Measurements from ENCODE around the gene MYH6. TPM values are rescaled to one million over a fixed set of nuclear protein-coding genes. Genes with fewer than 3 reads are reported as not detected.

Gene MYH6
- total and polyA plus RNA-seq, 2 donors, result 0.26 TPM; not detected in 1

Small RNAs within 50 kb of the gene (small RNA-seq; reads per million reads assigned to genes)
- not detected for gene MIR208A
- 10.0 reads per million, percentile 94 among the genes with 10 or more reads in this experiment for gene MIR208B

Other genes with a start within 250 kb of the MYH6 start
- gene SLC7A8, start 224.6 kb downstream of the MYH6 start, total RNA-seq, result 8.4 TPM
- gene SLC7A8, start 224.6 kb downstream of the MYH6 start, polyA plus RNA-seq, result 35.5 TPM
- gene RNF212B, start 170.3 kb downstream of the MYH6 start, total RNA-seq, result not detected
- gene RNF212B, start 170.3 kb downstream of the MYH6 start, polyA plus RNA-seq, result 0.41 TPM
- gene HOMEZ, start 122.1 kb downstream of the MYH6 start, total RNA-seq, result 7.9 TPM
- 12.4 TPM for gene HOMEZ, start 122.1 kb downstream of the MYH6 start, polyA plus RNA-seq
- gene PPP1R3E, start 105.4 kb downstream of the MYH6 start, total RNA-seq, result 8.6 TPM
- gene PPP1R3E, start 105.4 kb downstream of the MYH6 start, polyA plus RNA-seq, result 9.8 TPM
- gene BCL2L2, start 101.4 kb downstream of the MYH6 start, total RNA-seq, result 19.2 TPM
- 118 TPM for gene BCL2L2, start 101.4 kb downstream of the MYH6 start, polyA plus RNA-seq
- 52.0 TPM for gene PABPN1, start 86.8 kb downstream of the MYH6 start, total RNA-seq
- gene PABPN1, start 86.8 kb downstream of the MYH6 start, polyA plus RNA-seq, result 84.0 TPM
- 30.5 TPM for gene SLC22A17, start 55.4 kb downstream of the MYH6 start, total RNA-seq
- 40.8 TPM for gene SLC22A17, start 55.4 kb downstream of the MYH6 start, polyA plus RNA-seq
- 15.0 TPM for gene EFS, start 43.1 kb downstream of the MYH6 start, total RNA-seq
- gene EFS, start 43.1 kb downstream of the MYH6 start, polyA plus RNA-seq, result 28.7 TPM
- not detected for gene IL25, start 35.5 kb downstream of the MYH6 start, total RNA-seq
- not detected for gene IL25, start 35.5 kb downstream of the MYH6 start, polyA plus RNA-seq
- gene CMTM5, start 31.2 kb downstream of the MYH6 start, total RNA-seq, result 3.5 TPM
- 2.0 TPM for gene CMTM5, start 31.2 kb downstream of the MYH6 start, polyA plus RNA-seq
- gene MYH7, start 27.4 kb upstream of the MYH6 start, total RNA-seq, result 29.9 TPM
- gene MYH7, start 27.4 kb upstream of the MYH6 start, polyA plus RNA-seq, result not detected
- 33.9 TPM for gene NGDN, start 61.4 kb upstream of the MYH6 start, total RNA-seq
- 48.3 TPM for gene NGDN, start 61.4 kb upstream of the MYH6 start, polyA plus RNA-seq
- 0.32 TPM for gene ZFHX2, start 143.5 kb upstream of the MYH6 start, total RNA-seq
- 0.71 TPM for gene ZFHX2, start 143.5 kb upstream of the MYH6 start, polyA plus RNA-seq
- 7.1 TPM for gene THTPA, start 148.0 kb upstream of the MYH6 start, total RNA-seq
- gene THTPA, start 148.0 kb upstream of the MYH6 start, polyA plus RNA-seq, result 25.3 TPM
- gene AP1G2, start 159.5 kb upstream of the MYH6 start, total RNA-seq, result 36.3 TPM
- gene AP1G2, start 159.5 kb upstream of the MYH6 start, polyA plus RNA-seq, result 50.7 TPM
- gene JPH4, start 170.5 kb upstream of the MYH6 start, total RNA-seq, result 2.7 TPM
- 2.5 TPM for gene JPH4, start 170.5 kb upstream of the MYH6 start, polyA plus RNA-seq
- 593 TPM for gene DHRS2, start 228.1 kb upstream of the MYH6 start, total RNA-seq
- gene DHRS2, start 228.1 kb upstream of the MYH6 start, polyA plus RNA-seq, result 309 TPM

Data from urinary bladder (tissue), 2 donors.